ENCODE data around the gene TSNAXIP1. TPM values are rescaled to one million over a fixed set of nuclear protein-coding genes. Genes with fewer than 3 reads are reported as not detected.
A peak's percentile ranks its signal among the peaks of the same experiment; 100 is the strongest.

Gene TSNAXIP1
- total and polyA plus RNA-seq, 9 of the 15 experiments (the other 6 are each of a cell fraction or from before 2014, with no cell fraction given): 0.03 to 0.24 (median 0.11) TPM; not detected in 4

DNA sequence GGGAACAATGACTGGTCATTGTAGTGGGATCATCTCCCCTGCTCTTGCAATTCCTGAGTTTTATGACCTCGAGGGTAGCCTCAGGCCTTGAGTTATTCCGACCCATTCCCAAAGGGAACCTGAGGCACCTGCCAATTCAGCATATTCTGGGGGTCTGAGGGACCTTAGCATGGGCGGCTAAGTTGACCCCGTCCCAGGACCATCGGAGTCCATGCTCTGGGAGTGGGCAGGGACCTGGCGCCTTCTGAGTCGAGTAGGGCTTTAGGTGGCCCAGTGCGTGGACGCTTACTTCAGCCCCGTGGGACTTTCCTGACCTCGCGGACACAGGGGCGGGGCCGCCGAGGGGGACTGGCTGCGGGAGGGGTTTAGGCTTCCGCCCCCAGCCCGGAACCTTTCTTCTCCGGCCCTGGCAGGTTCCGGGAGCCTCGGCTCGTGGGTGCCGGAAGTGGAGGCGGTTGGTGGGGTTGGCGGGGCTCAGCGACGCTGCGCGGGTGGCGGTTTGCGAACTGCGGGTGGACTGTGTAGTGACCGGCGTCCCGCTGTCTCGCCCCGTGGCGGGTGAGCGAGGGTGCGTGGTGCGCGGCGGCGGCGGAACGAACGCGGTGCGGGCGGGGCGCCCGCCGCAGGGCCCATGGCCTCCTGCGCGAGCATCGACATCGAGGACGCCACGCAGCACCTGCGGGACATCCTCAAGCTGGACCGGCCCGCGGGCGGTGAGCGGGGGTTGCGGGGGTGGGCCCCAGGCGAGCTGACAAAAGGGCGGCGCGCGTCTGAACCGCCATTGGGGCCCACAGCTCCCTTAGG is 66.1 kb downstream of the TSNAXIP1 start, which contains the start of gene EDC4 (continued):
- TF ChIP-seq ZKSCAN8 (CRISPR knock-in tag; IDR thresholded peaks at IDR 0.05) (no peak), CBFA2T2 (conservative IDR thresholded peaks at IDR 0.05) (no peak), COPS2 (conservative IDR thresholded peaks at IDR 0.05) (no peak), ZNF436 (CRISPR knock-in tag; IDR thresholded peaks at IDR 0.05) (0 out of 2 replicates have a peak, but pooled peaks have one; percentile 47), ZNF232 (CRISPR knock-in tag; IDR thresholded peaks at IDR 0.05) (peak; percentile 89), RFX5 (IDR thresholded peaks at IDR 0.05; ENCODE audit: low read depth, low read length) (no peak), ZFP36 (IDR thresholded peaks at IDR 0.05; ENCODE audit: low read depth, low read length, partially characterized antibody) (no peak), ZNF239 (CRISPR knock-in tag; IDR thresholded peaks at IDR 0.05) (no peak), ZNF778 (CRISPR knock-in tag; IDR thresholded peaks at IDR 0.05) (no peak), RBM22 (IDR thresholded peaks at IDR 0.05; ENCODE audit: low read depth, low read length, poor library complexity, severe bottlenecking) (peak; percentile 98)
- TF ChIP-seq, protein P1, sequence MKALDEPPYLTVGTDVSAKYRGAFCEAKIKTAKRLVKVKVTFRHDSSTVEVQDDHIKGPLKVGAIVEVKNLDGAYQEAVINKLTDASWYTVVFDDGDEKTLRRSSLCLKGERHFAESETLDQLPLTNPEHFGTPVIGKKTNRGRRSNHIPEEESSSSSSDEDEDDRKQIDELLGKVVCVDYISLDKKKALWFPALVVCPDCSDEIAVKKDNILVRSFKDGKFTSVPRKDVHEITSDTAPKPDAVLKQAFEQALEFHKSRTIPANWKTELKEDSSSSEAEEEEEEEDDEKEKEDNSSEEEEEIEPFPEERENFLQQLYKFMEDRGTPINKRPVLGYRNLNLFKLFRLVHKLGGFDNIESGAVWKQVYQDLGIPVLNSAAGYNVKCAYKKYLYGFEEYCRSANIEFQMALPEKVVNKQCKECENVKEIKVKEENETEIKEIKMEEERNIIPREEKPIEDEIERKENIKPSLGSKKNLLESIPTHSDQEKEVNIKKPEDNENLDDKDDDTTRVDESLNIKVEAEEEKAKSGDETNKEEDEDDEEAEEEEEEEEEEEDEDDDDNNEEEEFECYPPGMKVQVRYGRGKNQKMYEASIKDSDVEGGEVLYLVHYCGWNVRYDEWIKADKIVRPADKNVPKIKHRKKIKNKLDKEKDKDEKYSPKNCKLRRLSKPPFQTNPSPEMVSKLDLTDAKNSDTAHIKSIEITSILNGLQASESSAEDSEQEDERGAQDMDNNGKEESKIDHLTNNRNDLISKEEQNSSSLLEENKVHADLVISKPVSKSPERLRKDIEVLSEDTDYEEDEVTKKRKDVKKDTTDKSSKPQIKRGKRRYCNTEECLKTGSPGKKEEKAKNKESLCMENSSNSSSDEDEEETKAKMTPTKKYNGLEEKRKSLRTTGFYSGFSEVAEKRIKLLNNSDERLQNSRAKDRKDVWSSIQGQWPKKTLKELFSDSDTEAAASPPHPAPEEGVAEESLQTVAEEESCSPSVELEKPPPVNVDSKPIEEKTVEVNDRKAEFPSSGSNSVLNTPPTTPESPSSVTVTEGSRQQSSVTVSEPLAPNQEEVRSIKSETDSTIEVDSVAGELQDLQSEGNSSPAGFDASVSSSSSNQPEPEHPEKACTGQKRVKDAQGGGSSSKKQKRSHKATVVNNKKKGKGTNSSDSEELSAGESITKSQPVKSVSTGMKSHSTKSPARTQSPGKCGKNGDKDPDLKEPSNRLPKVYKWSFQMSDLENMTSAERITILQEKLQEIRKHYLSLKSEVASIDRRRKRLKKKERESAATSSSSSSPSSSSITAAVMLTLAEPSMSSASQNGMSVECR (CRISPR knock-in tag; IDR thresholded peaks at IDR 0.05): peak; percentile 90
- TF ChIP-seq, protein P2, sequence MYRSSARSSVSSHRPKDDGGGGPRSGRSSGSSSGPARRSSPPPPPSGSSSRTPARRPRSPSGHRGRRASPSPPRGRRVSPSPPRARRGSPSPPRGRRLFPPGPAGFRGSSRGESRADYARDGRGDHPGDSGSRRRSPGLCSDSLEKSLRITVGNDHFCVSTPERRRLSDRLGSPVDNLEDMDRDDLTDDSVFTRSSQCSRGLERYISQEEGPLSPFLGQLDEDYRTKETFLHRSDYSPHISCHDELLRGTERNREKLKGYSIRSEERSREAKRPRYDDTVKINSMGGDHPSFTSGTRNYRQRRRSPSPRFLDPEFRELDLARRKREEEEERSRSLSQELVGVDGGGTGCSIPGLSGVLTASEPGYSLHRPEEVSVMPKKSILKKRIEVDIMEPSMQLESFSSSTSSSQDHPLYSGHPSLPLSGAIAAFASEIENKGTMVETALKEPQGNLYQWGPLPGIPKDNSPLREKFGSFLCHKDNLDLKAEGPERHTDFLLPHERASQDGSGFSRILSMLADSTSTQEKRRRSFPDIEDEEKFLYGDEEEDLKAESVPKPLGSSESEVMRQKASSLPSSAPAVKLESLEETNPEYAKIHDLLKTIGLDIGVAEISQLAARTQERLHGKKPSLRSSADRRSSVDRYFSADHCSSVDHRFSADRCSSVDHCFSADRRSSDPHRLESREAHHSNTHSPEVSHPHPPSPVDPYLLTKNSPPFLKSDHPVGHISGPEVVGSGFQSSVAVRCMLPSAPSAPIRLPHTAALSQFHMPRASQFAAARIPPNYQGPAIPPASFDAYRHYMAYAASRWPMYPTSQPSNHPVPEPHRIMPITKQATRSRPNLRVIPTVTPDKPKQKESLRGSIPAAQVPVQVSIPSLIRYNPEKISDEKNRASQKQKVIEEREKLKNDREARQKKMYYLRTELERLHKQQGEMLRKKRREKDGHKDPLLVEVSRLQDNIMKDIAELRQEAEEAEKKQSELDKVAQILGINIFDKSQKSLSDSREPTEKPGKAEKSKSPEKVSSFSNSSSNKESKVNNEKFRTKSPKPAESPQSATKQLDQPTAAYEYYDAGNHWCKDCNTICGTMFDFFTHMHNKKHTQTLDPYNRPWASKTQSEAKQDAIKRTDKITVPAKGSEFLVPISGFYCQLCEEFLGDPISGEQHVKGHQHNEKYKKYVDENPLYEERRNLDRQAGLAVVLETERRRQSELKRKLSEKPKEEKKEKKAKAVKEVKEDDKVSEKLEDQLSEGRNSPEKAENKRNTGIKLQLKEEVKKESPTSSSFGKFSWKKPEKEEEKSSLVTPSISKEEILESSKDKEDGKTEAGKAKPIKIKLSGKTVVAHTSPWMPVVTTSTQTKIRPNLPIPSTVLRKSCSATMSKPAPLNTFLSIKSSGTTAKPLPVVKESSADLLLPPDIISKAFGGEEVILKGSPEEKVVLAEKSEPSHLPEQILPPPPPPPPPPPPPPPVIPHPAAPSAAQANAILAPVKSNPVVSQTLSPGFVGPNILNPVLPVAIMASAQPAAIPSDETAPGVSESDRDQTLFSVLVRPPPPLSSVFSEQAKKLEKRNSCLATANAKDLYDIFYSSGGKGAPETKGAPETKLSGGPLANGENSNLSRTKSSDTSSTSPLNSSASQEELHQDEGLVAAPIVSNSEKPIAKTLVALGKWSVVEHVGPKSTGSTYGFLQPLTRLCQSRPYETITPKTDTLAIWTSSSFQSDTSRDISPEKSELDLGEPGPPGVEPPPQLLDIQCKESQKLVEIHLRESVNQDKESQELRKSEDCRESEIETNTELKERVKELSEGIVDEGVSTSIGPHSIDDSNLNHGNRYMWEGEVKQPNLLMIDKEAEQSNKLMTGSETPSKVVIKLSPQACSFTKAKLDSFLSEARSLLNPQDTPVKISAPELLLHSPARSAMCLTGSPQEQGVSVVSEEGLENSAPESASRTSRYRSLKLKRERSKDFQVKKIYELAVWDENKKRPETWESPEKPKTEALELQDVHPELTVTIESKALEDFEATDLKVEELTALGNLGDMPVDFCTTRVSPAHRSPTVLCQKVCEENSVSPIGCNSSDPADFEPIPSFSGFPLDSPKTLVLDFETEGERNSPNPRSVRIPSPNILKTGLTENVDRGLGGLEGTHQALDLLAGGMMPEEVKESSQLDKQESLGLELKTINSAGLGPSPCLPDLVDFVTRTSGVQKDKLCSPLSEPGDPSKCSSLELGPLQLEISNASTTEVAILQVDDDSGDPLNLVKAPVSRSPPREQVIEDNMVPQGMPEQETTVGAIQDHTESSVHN (IDR thresholded peaks at IDR 0.05; ENCODE audit: borderline replicate concordance in 1 of 2, low read depth in 1 of 2): no peak
- TF ChIP-seq, protein P3, sequence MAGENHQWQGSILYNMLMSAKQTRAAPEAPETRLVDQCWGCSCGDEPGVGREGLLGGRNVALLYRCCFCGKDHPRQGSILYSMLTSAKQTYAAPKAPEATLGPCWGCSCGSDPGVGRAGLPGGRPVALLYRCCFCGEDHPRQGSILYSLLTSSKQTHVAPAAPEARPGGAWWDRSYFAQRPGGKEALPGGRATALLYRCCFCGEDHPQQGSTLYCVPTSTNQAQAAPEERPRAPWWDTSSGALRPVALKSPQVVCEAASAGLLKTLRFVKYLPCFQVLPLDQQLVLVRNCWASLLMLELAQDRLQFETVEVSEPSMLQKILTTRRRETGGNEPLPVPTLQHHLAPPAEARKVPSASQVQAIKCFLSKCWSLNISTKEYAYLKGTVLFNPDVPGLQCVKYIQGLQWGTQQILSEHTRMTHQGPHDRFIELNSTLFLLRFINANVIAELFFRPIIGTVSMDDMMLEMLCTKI (IDR thresholded peaks at IDR 0.05; ENCODE audit: partially characterized antibody): no peak

Data from K562 (cell line).